Caco-2 (cell line): ENCODE measurements around the gene ST3GAL5. TPM values are rescaled to one million over a fixed set of nuclear protein-coding genes. Genes with fewer than 3 reads are reported as not detected.
"Not testable (repeated sequence)": the region's sequence is repeated elsewhere in the genome, so short reads cannot be mapped to it uniquely, and the experiment has no call there.

Experiments
- BruUV-seq: library from RNA; stranded (reverse); fragments of 400-500 nt; replicated peaks from 2 replicates; lab custom pipeline; 2021; lab: Mats Ljungman, UMichigan
- CTCF ChIA-PET: fragments of 300-600 bp; sonication (Branson Sonifier 250); formaldehyde crosslinking; loops from one replicate; lab custom pipeline; 2022; ENCODE audit warnings: antibody characterized with exemption; lab: Charles Lee
- POLR2A ChIA-PET: fragments of 300-600 bp; sonication (Branson Sonifier 250); formaldehyde crosslinking; loops from one replicate; lab custom pipeline; 2022; ENCODE audit warnings: antibody characterized with exemption; lab: Charles Lee
- DNase-seq, 2 experiments: peaks; one replicate each; pipeline versions ENCODE4 v3.0.0 to v3.0.0-alpha.2; 2020 to 2022
- H3K27me3 ChIP-seq: replicated peaks from 2 replicates; pipeline ENCODE4 v1.6.0; 2011; ENCODE audit warnings: low read length; ENCODE audit not compliant: control insufficient read depth, insufficient read depth
- H3K36me3 ChIP-seq: 2 replicates; pipeline ENCODE4 v1.5.1; 2011; ENCODE audit warnings: low read length; ENCODE audit not compliant: control insufficient read depth, insufficient read depth
- H3K4me1 ChIP-seq: fragments of 250-450 bp; sonication (Bioruptor Pico); 2 replicates; pipeline ENCODE4 v1.5.1; 2020; ENCODE audit warnings: mild to moderate bottlenecking
- H3K4me3 ChIP-seq: 2 replicates; pipeline ENCODE4 v1.5.1; 2011; ENCODE audit warnings: low read depth, mild to moderate bottlenecking, control low read depth, low read length
- H3K9me3 ChIP-seq: fragments of 250-450 bp; sonication (Bioruptor Pico); 2 replicates; pipeline ENCODE4 v1.5.1; 2020; ENCODE audit warnings: mild to moderate bottlenecking, moderate library complexity
- H3K27ac Mint-ChIP-seq: one replicate; pipeline ENCODE4 v1.8.0; 2022; ENCODE audit warnings: mixed read lengths; ENCODE audit not compliant: unreplicated experiment
- H3K27me3 Mint-ChIP-seq: one replicate; pipeline ENCODE4 v1.8.0; 2022; ENCODE audit warnings: mixed read lengths; ENCODE audit not compliant: insufficient read depth, unreplicated experiment
- H3K36me3 Mint-ChIP-seq: one replicate; pipeline ENCODE4 v1.8.0; 2022; ENCODE audit warnings: mild to moderate bottlenecking, mixed read lengths; ENCODE audit not compliant: insufficient read depth, unreplicated experiment
- H3K4me1 Mint-ChIP-seq: one replicate; pipeline ENCODE4 v1.8.0; 2022; ENCODE audit warnings: low read depth, mixed read lengths; ENCODE audit not compliant: unreplicated experiment
- H3K4me3 Mint-ChIP-seq: one replicate; pipeline ENCODE4 v1.8.0; 2022; ENCODE audit warnings: mild to moderate bottlenecking, moderate library complexity, mixed read lengths; ENCODE audit not compliant: unreplicated experiment
- H3K9me3 Mint-ChIP-seq: one replicate; pipeline ENCODE4 v1.8.0; 2022; ENCODE audit warnings: mixed read lengths; ENCODE audit not compliant: unreplicated experiment
- CTCF ChIP-seq, 2 experiments: fragments of 200-600 bp in 1 of 2; IDR thresholded peaks; 1 replicate in 1 of 2; 2 replicates in 1 of 2; pipeline versions ENCODE4 v1.5.1 to v1.8.0; 2011 to 2022; ENCODE audit warnings: antibody characterized with exemption in 1 of 2, control low read depth in 1 of 2, inconsistent platforms in 1 of 2, low read depth in 1 of 2, low read length in 1 of 2, mild to moderate bottlenecking in 1 of 2, moderate library complexity in 1 of 2; ENCODE audit not compliant: insufficient read depth in 1 of 2, severe bottlenecking in 1 of 2, unreplicated experiment in 1 of 2
- intact Hi-C: fragments of 100-400 bp; cut with micrococcal nuclease; formaldehyde crosslinking; loops from one replicate; pipeline ENCODE4 v1.10.0; 2022; ENCODE audit not compliant: unreplicated experiment
- total RNA-seq: library from RNA; stranded (reverse); gene quantifications from 2 replicates; pipeline ENCODE4 v1.2.3, GENCODE V29; 2022

ST3GAL5 gene
- total RNA-seq, 1 experiment from 2014 or later = 3.4 TPM

GRCh38 chr2:85887566-85888019 lies 1.2 kb downstream of the ST3GAL5 start:
- Mint-ChIP-seq H3K27ac (no peak overlapping the region), H3K4me3 (peak overlapping the region; percentile 89), H3K36me3 (no peaks in the 10 kb centered on the region), H3K27me3 (peaks cover 5% of the 10 kb centered on the region), H3K9me3 (no peaks in the 10 kb centered on the region), H3K4me1 (peaks cover 21% of the 10 kb centered on the region)
- Histone ChIP-seq H3K4me1 (no peaks in the 10 kb centered on the region), H3K27me3 (no peaks in the 10 kb centered on the region), H3K9me3 (no peaks in the 10 kb centered on the region), H3K36me3 (no peaks in the 10 kb centered on the region), H3K4me3 (peak overlapping the region; percentile 60)
- peak in 1 of 2 experiments; percentile 36 for DNase-seq
- POLR2A ChIA-PET = no interaction called here
- TF ChIP-seq CTCF (IDR thresholded peaks at IDR 0.05; ENCODE audit: insufficient read depth in 1 of 2, low read depth in 1 of 2, low read length in 1 of 2, severe bottlenecking in 1 of 2, unreplicated experiment in 1 of 2) = peak in 1 of 2 experiments; percentile 17
- BruUV-seq = TSS peak; percentile 28
- intact Hi-C loops = loop anchor here (2.0 to 10.0 kb wide), 3 partner anchors 110 to 187 kb away; no protein-coding TSS in a partner anchor
- CTCF ChIA-PET = interaction anchor here (0.5 to 4.2 kb wide), 5 partner anchors 14 to 193 kb away, joined by 3 to 31 read pairs (median 5); no protein-coding TSS in a partner anchor

GRCh38 chr2:85886590-85886989 lies 2.2 kb downstream of the ST3GAL5 start:
- CTCF ChIA-PET = interaction anchor here (1.5 to 4.2 kb wide), 2 partner anchors 59 to 194 kb away, joined by 5 to 31 read pairs; no protein-coding TSS in a partner anchor
- POLR2A ChIA-PET = no interaction called here
- peaks cover 8% of the 10 kb centered on the region for H3K9me3 ChIP-seq
- no peak for DNase-seq
- H3K9me3 Mint-ChIP-seq = peaks cover 3% of the 10 kb centered on the region
- H3K27ac Mint-ChIP-seq = no peak overlapping the region
- intact Hi-C loops = loop anchor here (5.0 to 10.0 kb wide), 2 partner anchors 111 to 188 kb away; no protein-coding TSS in a partner anchor
- peaks cover 21% of the 10 kb centered on the region for H3K4me1 Mint-ChIP-seq
- H3K4me1 ChIP-seq = no peaks in the 10 kb centered on the region
- TF ChIP-seq CTCF (IDR thresholded peaks at IDR 0.05; ENCODE audit: insufficient read depth in 1 of 2, low read depth in 1 of 2, low read length in 1 of 2, severe bottlenecking in 1 of 2, unreplicated experiment in 1 of 2) = no peak
- H3K4me3 ChIP-seq = no peak overlapping the region
- H3K27me3 ChIP-seq = no peaks in the 10 kb centered on the region
- H3K36me3 Mint-ChIP-seq = no peaks in the 10 kb centered on the region
- no peaks in the 10 kb centered on the region for H3K36me3 ChIP-seq
- peaks cover 5% of the 10 kb centered on the region for H3K27me3 Mint-ChIP-seq
- no TSS peak for BruUV-seq
- no peak overlapping the region for H3K4me3 Mint-ChIP-seq

DNA sequence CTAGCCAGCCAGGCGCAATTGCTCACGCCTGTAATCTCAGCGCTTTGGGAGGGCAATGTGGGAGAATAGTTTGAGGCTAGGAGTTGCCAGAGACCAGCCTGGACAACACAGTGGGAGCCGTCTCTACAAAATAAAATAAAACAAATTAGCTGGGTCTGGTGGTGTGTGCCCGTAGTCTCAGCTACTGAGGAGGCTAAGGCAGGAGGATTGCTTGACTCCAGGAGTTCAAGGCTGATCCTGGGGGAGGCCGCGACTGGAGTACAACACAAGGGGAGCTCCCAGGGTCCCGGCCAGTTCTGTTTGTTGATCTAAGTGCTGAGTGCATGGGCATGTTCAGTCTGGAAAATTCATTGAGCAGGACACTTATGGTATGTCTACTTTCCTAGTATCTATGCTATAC lies 2.6 kb downstream of the ST3GAL5 start:
- no peak for TF ChIP-seq CTCF (IDR thresholded peaks at IDR 0.05; ENCODE audit: insufficient read depth in 1 of 2, low read depth in 1 of 2, low read length in 1 of 2, severe bottlenecking in 1 of 2, unreplicated experiment in 1 of 2)
- DNase-seq = no peak
- no peak overlapping the region for H3K4me3 Mint-ChIP-seq
- peaks cover 5% of the 10 kb centered on the region for H3K27me3 Mint-ChIP-seq
- H3K9me3 Mint-ChIP-seq = peaks cover 8% of the 10 kb centered on the region
- peaks cover 3% of the 10 kb centered on the region for H3K36me3 Mint-ChIP-seq
- no peaks in the 10 kb centered on the region for H3K4me1 ChIP-seq
- intact Hi-C loops = loop anchor here (5.0 to 10.0 kb wide), 2 partner anchors 111 to 189 kb away; no protein-coding TSS in a partner anchor
- H3K4me1 Mint-ChIP-seq = peaks cover 21% of the 10 kb centered on the region
- no peaks in the 10 kb centered on the region for H3K27me3 ChIP-seq
- ChIA-PET CTCF (interaction anchor here (4.2 kb wide), 1 partner anchor 59 kb away, joined by 31 read pairs; no protein-coding TSS in a partner anchor), POLR2A (no interaction called here)
- no peaks in the 10 kb centered on the region for H3K36me3 ChIP-seq
- no peak overlapping the region for H3K4me3 ChIP-seq
- BruUV-seq = no TSS peak
- no peak overlapping the region for H3K27ac Mint-ChIP-seq
- peaks cover 9% of the 10 kb centered on the region for H3K9me3 ChIP-seq

DNA sequence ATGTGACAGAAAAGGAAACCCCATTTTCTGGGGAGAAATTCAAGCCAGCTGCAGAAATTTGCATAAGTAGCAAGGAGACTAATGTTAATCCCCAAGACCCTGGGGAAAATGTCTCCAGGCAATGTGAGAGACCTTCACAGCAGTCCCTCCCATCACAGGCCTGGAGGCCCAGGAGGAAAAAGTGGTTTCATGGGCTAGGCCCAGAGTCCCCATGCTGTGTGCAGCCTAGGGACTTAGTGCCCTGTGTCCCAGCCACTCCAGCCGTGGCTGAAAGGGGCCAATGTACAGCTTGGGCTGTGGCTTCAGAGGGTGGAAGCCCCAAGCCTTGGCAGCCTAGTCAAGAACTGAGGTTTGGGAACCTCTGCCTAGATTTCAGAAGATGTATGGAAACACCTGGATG lies 7.0 kb downstream of the ST3GAL5 start:
- H3K27me3 ChIP-seq, H3K36me3 ChIP-seq, H3K4me3 Mint-ChIP-seq, H3K4me1 ChIP-seq, H3K9me3 ChIP-seq, DNase-seq, CTCF ChIA-PET, POLR2A ChIA-PET, H3K27ac Mint-ChIP-seq, H3K27me3 Mint-ChIP-seq, H3K4me1 Mint-ChIP-seq, H3K36me3 Mint-ChIP-seq, BruUV-seq, H3K4me3 ChIP-seq: not testable (repeated sequence)
- H3K9me3 Mint-ChIP-seq = peaks cover 12% of the 10 kb centered on the region
- intact Hi-C loops = loop anchor here (10.0 kb wide), 1 partner anchor 193 kb away; no protein-coding TSS in a partner anchor
